Mucosa of rectum (tissue), 2 donors: Measurements from ENCODE around the gene SEBOX.
"Not testable (repeated sequence)": the region's sequence is repeated elsewhere in the genome, so short reads cannot be mapped to it uniquely, and the experiment has no call there.

Source experiments
- H3K27ac ChIP-seq, 2 donors: one replicate each; pipeline ENCODE4 v1.7.0; 2013; ENCODE audit warnings: inconsistent platforms in 2 of 2, low read depth in 2 of 2, low read length in 2 of 2
- H3K27me3 ChIP-seq, 2 donors: one replicate each; pipeline ENCODE4 v1.7.0; 2013; ENCODE audit warnings: low read length in 2 of 2; ENCODE audit not compliant: control insufficient read depth in 2 of 2, insufficient read depth in 2 of 2
- H3K36me3 ChIP-seq, 2 donors: one replicate each; pipeline ENCODE4 v1.7.0; 2013; ENCODE audit warnings: low read length in 2 of 2; ENCODE audit not compliant: control insufficient read depth in 2 of 2, insufficient read depth in 2 of 2
- H3K4me1 ChIP-seq, 2 donors: one replicate each; pipeline ENCODE4 v1.7.0; 2013; ENCODE audit warnings: low read length in 2 of 2, mild to moderate bottlenecking in 1 of 2; ENCODE audit not compliant: control insufficient read depth in 2 of 2, insufficient read depth in 2 of 2
- H3K4me3 ChIP-seq, 2 donors: one replicate each; pipeline ENCODE4 v1.7.0; 2013; ENCODE audit warnings: low read length in 2 of 2
- H3K9ac ChIP-seq, 2 donors: one replicate each; pipeline ENCODE4 v1.7.0; 2013; ENCODE audit warnings: low read length in 2 of 2, low read depth in 1 of 2, mild to moderate bottlenecking in 1 of 2
- H3K9me3 ChIP-seq, 2 donors: one replicate each; pipeline ENCODE4 v1.7.0; 2013; ENCODE audit warnings: low read length in 2 of 2; ENCODE audit not compliant: control insufficient read depth in 2 of 2
- donor health status: healthy.
- donor health status: Normal muscosa, but diverticular disease.

Gene SEBOX

GRCh38 chr17:28343491-28343932 lies 21.5 kb downstream of the SEBOX start:
- no peaks in the 10 kb centered on the region for H3K9me3 ChIP-seq
- no peaks in the 10 kb centered on the region for H3K27me3 ChIP-seq
- no peak overlapping the region for H3K9ac ChIP-seq
- H3K27ac ChIP-seq: no peak overlapping the region
- H3K36me3 ChIP-seq: peaks cover 69 to 84% of the 10 kb centered on the region in 2 donors
- no peaks in the 10 kb centered on the region for H3K4me1 ChIP-seq
- H3K4me3 ChIP-seq: no peak overlapping the region

- H3K9me3 ChIP-seq: no peaks in the 10 kb centered on the region
- H3K27ac ChIP-seq: no peak overlapping the region
- H3K36me3 ChIP-seq: peaks cover 61 to 72% of the 10 kb centered on the region in 2 donors
- H3K4me1 ChIP-seq: no peaks in the 10 kb centered on the region
- no peak overlapping the region for H3K9ac ChIP-seq
- H3K4me3 ChIP-seq: no peak overlapping the region
- no peaks in the 10 kb centered on the region for H3K27me3 ChIP-seq
These were observed 22.7 kb downstream of the SEBOX start for GRCh38 chr17:28342313-28342712.

- no peaks in the 10 kb centered on the region for H3K27me3 ChIP-seq
- peaks cover 54 to 65% of the 10 kb centered on the region in 2 donors for H3K36me3 ChIP-seq
- H3K27ac ChIP-seq: no peak overlapping the region
- peaks cover 5 to 7% of the 10 kb centered on the region in 2 donors for H3K4me1 ChIP-seq
- H3K4me3 ChIP-seq: no peak overlapping the region
- H3K9ac ChIP-seq: no peak overlapping the region
- H3K9me3 ChIP-seq: no peaks in the 10 kb centered on the region
These were observed 23.5 kb downstream of the SEBOX start for GRCh38 chr17:28341516-28341915.

GRCh38 chr17:28340374-28340773 lies 24.6 kb downstream of the SEBOX start:
- no peak overlapping the region for H3K9ac ChIP-seq
- H3K9me3 ChIP-seq: no peaks in the 10 kb centered on the region
- H3K36me3 ChIP-seq: peaks cover 44 to 54% of the 10 kb centered on the region in 2 donors
- no peaks in the 10 kb centered on the region for H3K27me3 ChIP-seq
- no peak overlapping the region for H3K4me3 ChIP-seq
- H3K27ac ChIP-seq: no peak overlapping the region
- peaks cover 10 to 12% of the 10 kb centered on the region in 2 donors for H3K4me1 ChIP-seq

GRCh38 chr17:28339431-28339830 lies 25.6 kb downstream of the SEBOX start:
- H3K9me3 ChIP-seq: no peaks in the 10 kb centered on the region
- H3K9ac ChIP-seq: no peak overlapping the region
- H3K27ac ChIP-seq: no peak overlapping the region
- H3K27me3 ChIP-seq: no peaks in the 10 kb centered on the region
- H3K4me3 ChIP-seq: no peak overlapping the region
- H3K4me1 ChIP-seq: peaks cover 14 to 17% of the 10 kb centered on the region in 2 donors
- H3K36me3 ChIP-seq: peaks cover 38 to 46% of the 10 kb centered on the region in 2 donors

GRCh38 chr17:28338769-28339212 lies 26.2 kb downstream of the SEBOX start:
- H3K4me3 ChIP-seq, H3K9ac ChIP-seq, H3K9me3 ChIP-seq, H3K27ac ChIP-seq, H3K27me3 ChIP-seq: not testable (repeated sequence)
- Histone ChIP-seq H3K36me3 (peaks cover 31 to 39% of the 10 kb centered on the region in 2 donors), H3K4me1 (peaks cover 19 to 20% of the 10 kb centered on the region in 2 donors)

GRCh38 chr17:28338056-28338768 lies 26.8 kb downstream of the SEBOX start:
- Histone ChIP-seq H3K27ac (no peak overlapping the region), H3K4me1 (peaks cover 19 to 20% of the 10 kb centered on the region in 2 donors), H3K36me3 (peaks cover 28 to 34% of the 10 kb centered on the region in 2 donors), H3K9me3 (no peaks in the 10 kb centered on the region), H3K27me3 (no peaks in the 10 kb centered on the region), H3K9ac (no peak overlapping the region), H3K4me3 (no peak overlapping the region)

- peak overlapping the region; percentile 82 to 89 for H3K4me3 ChIP-seq
- peak overlapping the region; percentile 89 to 93 for H3K27ac ChIP-seq
- H3K4me1 ChIP-seq: peaks cover 19 to 20% of the 10 kb centered on the region in 2 donors
- H3K9ac ChIP-seq: peak overlapping the region; percentile 76 to 78
- no peaks in the 10 kb centered on the region for H3K9me3 ChIP-seq
- peaks cover 22 to 24% of the 10 kb centered on the region in 2 donors for H3K36me3 ChIP-seq
- no peaks in the 10 kb centered on the region for H3K27me3 ChIP-seq
These were observed 28.8 kb downstream of the SEBOX start for GRCh38 chr17:28335959-28336871.

- Histone ChIP-seq H3K36me3 (peaks cover 23 to 26% of the 10 kb centered on the region in 2 donors), H3K27ac (peak within 1 kb of the TSS; percentile 89 to 93), H3K4me3 (peak within 1 kb of the TSS; percentile 82 to 89), H3K9me3 (no peaks in the 10 kb centered on the region), H3K27me3 (no peaks in the 10 kb centered on the region), H3K9ac (peak within 1 kb of the TSS; percentile 76 to 78), H3K4me1 (peaks cover 19 to 20% of the 10 kb centered on the region in 2 donors)
These were observed 29.6 kb downstream of the SEBOX start, which contains the start of the genes IFT20 and TNFAIP1 for GRCh38 chr17:28335201-28335958. IFT20 (minus strand) TSS chr17:28335472; CDS start chr17:28331985, 3,487 bp downstream. TNFAIP1 (plus strand) TSS chr17:28335761; CDS start chr17:28339522, 3,761 bp downstream.
